Endodermal cell (in vitro differentiated cells): Measurements from ENCODE around the gene TMPRSS9. TPM values are rescaled to one million over a fixed set of nuclear protein-coding genes. Genes with fewer than 3 reads are reported as not detected.

Experiments used
- DNase-seq: peaks from one replicate; pipeline ENCODE4 v3.0.0-alpha.2; 2017
- H3K27ac ChIP-seq: 2 replicates; pipeline ENCODE4 v1.5.1; 2013; ENCODE audit warnings: mild to moderate bottlenecking, low read depth, low read length, moderate library complexity
- H3K27me3 ChIP-seq: 2 replicates; pipeline ENCODE4 v1.6.1; 2013; ENCODE audit warnings: mild to moderate bottlenecking, low read length, moderate library complexity; ENCODE audit not compliant: insufficient read depth, control insufficient read depth, poor library complexity, severe bottlenecking
- H3K36me3 ChIP-seq: 2 replicates; pipeline ENCODE4 v1.7.0; 2013; ENCODE audit warnings: mild to moderate bottlenecking, low read length, moderate library complexity; ENCODE audit not compliant: control insufficient read depth, insufficient read depth
- H3K4me1 ChIP-seq: one replicate; pipeline ENCODE4 v1.7.0; 2013; ENCODE audit warnings: low read length; ENCODE audit not compliant: control insufficient read depth, insufficient read depth
- H3K4me3 ChIP-seq: 2 replicates; pipeline ENCODE4 v1.5.1; 2013; ENCODE audit warnings: mild to moderate bottlenecking, low read length, moderate library complexity
- H3K9ac ChIP-seq: 2 replicates; pipeline ENCODE4 v1.6.1; 2013; ENCODE audit warnings: mild to moderate bottlenecking, low read length, moderate library complexity; ENCODE audit not compliant: poor library complexity, severe bottlenecking; ENCODE audit errors: extremely low read depth
- H3K9me3 ChIP-seq: 2 replicates; pipeline ENCODE4 v1.6.1; 2013; ENCODE audit warnings: mild to moderate bottlenecking, low read length, moderate library complexity; ENCODE audit not compliant: control insufficient read depth
- H3K27ac Mint-ChIP-seq: 2 replicates; pipeline ENCODE4 v1.8.0; 2020; ENCODE audit warnings: mixed read lengths
- H3K27me3 Mint-ChIP-seq: 2 replicates; pipeline ENCODE4 v1.8.0; 2021; ENCODE audit warnings: mild to moderate bottlenecking, mixed read lengths; ENCODE audit not compliant: insufficient read depth
- H3K36me3 Mint-ChIP-seq: 2 replicates; pipeline ENCODE4 v1.8.0; 2020; ENCODE audit warnings: low read depth, mixed read lengths
- H3K4me1 Mint-ChIP-seq: 2 replicates; pipeline ENCODE4 v1.8.0; 2020; ENCODE audit warnings: mixed read lengths
- H3K4me3 Mint-ChIP-seq: 2 replicates; pipeline ENCODE4 v1.8.0; 2020; ENCODE audit warnings: mild to moderate bottlenecking, moderate library complexity, mixed read lengths
- H3K9me3 Mint-ChIP-seq: 2 replicates; pipeline ENCODE4 v1.8.0; 2020; ENCODE audit warnings: mild to moderate bottlenecking, mixed read lengths
- WGBS, 2 experiments: methylation state at CpG; one replicate each; pipeline versions ENCODE4 v1.1.5 to v1.1.7; 2013; ENCODE audit warnings: missing lambda C conversion rate in 2 of 2, mixed read lengths in 1 of 2; ENCODE audit not compliant: insufficient coverage in 1 of 2, insufficient read length in 1 of 2; 5-methylcytosine and 5-hydroxymethylcytosine counted together
- total RNA-seq, 2 donors: library from RNA; stranded (reverse); fragmentation: NEBNext Ultra II Directional in 1 of 2; extraction: Animal tissue kit (Norgen Biotek cat#: 25700) in 1 of 2; gene quantifications; 2 replicates in 1 of 2; 3 replicates in 1 of 2; pipeline ENCODE4 v1.2.1, GENCODE V29; 2021
- TF ChIP-seq, protein P1 (sequence below): fragments of 200-600 bp; sonication (generic); conservative IDR thresholded peaks from 2 replicates; pipeline ENCODE4 v1.5.0; 2021; ENCODE audit warnings: antibody characterized with exemption, mild to moderate bottlenecking

TMPRSS9 gene
- total RNA-seq, 2 donors from 2014 or later = 0.73 to 1.2 TPM

DNA sequence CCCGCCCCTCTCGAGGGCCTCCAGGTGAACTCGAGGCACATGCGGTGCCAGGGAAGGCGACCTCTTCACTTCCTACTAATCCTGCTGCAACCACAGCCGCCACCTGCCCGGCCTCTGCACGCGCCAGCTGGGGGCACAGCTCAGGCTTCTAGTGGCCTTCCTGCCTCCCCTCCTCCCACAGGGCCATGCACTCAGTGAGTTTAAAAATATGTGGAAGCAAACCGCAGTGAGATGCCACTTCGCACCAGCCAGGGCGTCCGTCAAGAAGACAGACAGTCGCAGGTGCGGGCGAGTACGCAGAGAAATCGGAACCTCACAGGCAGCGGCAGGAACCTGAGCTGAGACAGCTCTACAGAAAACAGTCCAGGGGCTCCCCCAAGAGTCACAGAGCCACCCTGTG lies 86.3 kb downstream of the TMPRSS9 start:
- Mint-ChIP-seq H3K27ac (peak overlapping the region; percentile 55), H3K27me3 (no peaks in the 10 kb centered on the region), H3K4me1 (peaks cover 2% of the 10 kb centered on the region), H3K9me3 (no peaks in the 10 kb centered on the region), H3K4me3 (no peak overlapping the region), H3K36me3 (peaks cover 24% of the 10 kb centered on the region)
- Histone ChIP-seq H3K4me3 (no peak overlapping the region), H3K27ac (peak overlapping the region; percentile 44), H3K9me3 (no peaks in the 10 kb centered on the region), H3K27me3 (no peaks in the 10 kb centered on the region), H3K4me1 (no peaks in the 10 kb centered on the region), H3K36me3 (peaks cover 23% of the 10 kb centered on the region), H3K9ac (no peak overlapping the region)
- 94 to 96% methylated on average over 12 to 19 of the region's 19 CpGs for WGBS, 2 experiments
- no peak for DNase-seq
- TF ChIP-seq, protein P1, sequence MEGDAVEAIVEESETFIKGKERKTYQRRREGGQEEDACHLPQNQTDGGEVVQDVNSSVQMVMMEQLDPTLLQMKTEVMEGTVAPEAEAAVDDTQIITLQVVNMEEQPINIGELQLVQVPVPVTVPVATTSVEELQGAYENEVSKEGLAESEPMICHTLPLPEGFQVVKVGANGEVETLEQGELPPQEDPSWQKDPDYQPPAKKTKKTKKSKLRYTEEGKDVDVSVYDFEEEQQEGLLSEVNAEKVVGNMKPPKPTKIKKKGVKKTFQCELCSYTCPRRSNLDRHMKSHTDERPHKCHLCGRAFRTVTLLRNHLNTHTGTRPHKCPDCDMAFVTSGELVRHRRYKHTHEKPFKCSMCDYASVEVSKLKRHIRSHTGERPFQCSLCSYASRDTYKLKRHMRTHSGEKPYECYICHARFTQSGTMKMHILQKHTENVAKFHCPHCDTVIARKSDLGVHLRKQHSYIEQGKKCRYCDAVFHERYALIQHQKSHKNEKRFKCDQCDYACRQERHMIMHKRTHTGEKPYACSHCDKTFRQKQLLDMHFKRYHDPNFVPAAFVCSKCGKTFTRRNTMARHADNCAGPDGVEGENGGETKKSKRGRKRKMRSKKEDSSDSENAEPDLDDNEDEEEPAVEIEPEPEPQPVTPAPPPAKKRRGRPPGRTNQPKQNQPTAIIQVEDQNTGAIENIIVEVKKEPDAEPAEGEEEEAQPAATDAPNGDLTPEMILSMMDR = no peak

DNA sequence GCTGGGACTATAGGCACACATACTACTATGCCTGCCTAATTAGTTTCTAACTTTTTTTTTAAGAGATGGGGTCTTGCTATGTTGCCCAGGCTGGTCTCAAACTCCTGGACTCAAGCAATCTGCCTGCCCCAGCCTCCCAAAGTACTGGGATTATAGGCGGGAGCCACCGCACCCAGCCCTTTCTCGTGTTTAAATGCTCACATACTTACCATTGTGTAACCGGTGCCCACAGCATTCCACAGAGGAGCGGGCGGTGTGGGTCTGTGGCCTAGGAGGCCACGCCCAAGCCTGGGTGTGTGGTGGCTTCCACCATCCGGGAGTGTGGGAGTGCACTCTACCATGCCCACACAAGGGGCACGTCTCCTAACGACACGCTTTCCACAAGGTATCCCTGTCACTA lies 89.0 kb downstream of the TMPRSS9 start:
- TF ChIP-seq, protein P1 = no peak
- Mint-ChIP-seq H3K27ac (no peak overlapping the region), H3K4me3 (no peak overlapping the region), H3K27me3 (no peaks in the 10 kb centered on the region), H3K9me3 (no peaks in the 10 kb centered on the region), H3K4me1 (peaks cover 2% of the 10 kb centered on the region), H3K36me3 (peaks cover 15% of the 10 kb centered on the region)
- H3K4me3 ChIP-seq = no peak overlapping the region
- H3K4me1 ChIP-seq = no peaks in the 10 kb centered on the region
- H3K9ac ChIP-seq = no peak overlapping the region
- DNase-seq = no peak
- WGBS, 2 experiments = 94 to 95% methylated on average over 11 of the region's 11 CpGs
- H3K27me3 ChIP-seq = no peaks in the 10 kb centered on the region
- peaks cover 26% of the 10 kb centered on the region for H3K36me3 ChIP-seq
- H3K27ac ChIP-seq = no peak overlapping the region
- H3K9me3 ChIP-seq = no peaks in the 10 kb centered on the region

DNA sequence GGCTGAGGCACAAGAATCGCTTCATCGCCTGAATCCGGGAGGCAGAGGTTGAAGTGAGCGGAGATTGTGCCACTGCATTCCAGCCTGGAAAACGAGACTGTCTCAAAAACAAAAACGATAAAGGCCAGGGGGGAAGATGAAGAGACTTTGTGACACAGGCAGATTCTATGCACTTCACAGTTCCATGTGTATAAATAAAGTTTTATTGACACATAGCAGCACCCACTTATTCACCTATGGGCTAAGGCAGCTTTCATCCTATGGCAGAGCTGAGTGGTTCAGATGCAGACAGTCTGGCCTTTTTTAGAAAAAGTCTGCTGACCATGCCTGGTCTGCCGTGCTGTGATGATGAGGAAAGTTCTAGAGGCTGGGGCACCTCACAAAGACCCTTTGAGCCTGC lies 91.1 kb downstream of the TMPRSS9 start:
- Mint-ChIP-seq H3K27ac (no peak overlapping the region), H3K36me3 (peaks cover 12% of the 10 kb centered on the region), H3K4me3 (no peak overlapping the region), H3K4me1 (peaks cover 10% of the 10 kb centered on the region), H3K9me3 (no peaks in the 10 kb centered on the region), H3K27me3 (no peaks in the 10 kb centered on the region)
- Histone ChIP-seq H3K9me3 (no peaks in the 10 kb centered on the region), H3K27ac (no peak overlapping the region), H3K4me3 (no peak overlapping the region), H3K36me3 (peaks cover 22% of the 10 kb centered on the region), H3K4me1 (no peaks in the 10 kb centered on the region), H3K9ac (no peak overlapping the region), H3K27me3 (no peaks in the 10 kb centered on the region)
- 97% methylated on average over 7 of the region's 7 CpGs for WGBS, 2 experiments
- TF ChIP-seq, protein P1 = no peak
- DNase-seq = no peak
